Stimulated activated CD4-positive, alpha-beta T cell treated with anti-CD3 and anti-CD28 coated beads, Interleukin-4, amount 100 ng/mL, for 4 hours (primary cell): ENCODE measurements around the gene TRAF7.
A peak's percentile ranks its signal among the peaks of the same experiment; 100 is the strongest.

Experiments
- DNase-seq, 2 experiments: peaks; one replicate each; pipeline ENCODE4 v3.0.0-alpha.2; 2020

Gene TRAF7

DNA sequence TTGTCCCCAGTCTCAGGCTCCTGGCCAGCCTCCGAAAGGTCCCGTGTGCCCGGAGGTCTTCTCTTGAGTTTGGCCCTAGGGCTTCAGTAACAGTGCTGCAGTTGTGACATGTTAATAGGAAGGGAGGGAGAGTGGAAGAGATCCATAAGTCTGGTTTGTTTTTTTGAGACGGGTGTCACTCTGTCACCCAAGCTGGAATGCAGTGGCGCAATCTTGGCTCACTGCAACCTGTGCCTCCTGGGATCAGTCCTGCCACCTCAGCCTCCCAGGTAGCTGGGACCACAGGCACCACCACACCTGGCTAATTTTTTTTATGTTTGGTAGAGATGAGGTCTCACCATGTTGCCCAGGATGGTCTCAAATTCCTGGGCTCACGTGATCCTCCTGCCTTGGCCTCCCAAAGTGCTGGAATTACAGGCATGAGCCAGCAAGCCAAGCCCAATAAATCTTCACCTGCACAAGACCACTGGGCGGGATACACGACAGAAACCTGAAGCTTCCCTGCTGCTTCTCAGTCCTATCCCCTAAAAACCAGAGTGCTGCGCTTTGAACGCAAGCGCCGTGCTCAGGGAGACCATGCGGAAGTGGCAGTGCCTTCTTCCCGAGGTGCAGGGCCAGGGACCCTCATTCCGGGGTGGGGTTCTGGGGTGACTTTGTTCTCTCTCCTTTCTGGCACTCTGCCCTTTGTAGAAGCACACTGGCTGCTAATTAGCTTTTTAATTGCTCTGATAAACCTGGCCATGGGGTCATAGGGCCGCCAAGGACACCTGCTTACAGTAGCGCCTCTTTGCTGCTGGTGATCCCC lies 10.9 kb downstream of the TRAF7 start:
- DNase-seq: no peak

DNA sequence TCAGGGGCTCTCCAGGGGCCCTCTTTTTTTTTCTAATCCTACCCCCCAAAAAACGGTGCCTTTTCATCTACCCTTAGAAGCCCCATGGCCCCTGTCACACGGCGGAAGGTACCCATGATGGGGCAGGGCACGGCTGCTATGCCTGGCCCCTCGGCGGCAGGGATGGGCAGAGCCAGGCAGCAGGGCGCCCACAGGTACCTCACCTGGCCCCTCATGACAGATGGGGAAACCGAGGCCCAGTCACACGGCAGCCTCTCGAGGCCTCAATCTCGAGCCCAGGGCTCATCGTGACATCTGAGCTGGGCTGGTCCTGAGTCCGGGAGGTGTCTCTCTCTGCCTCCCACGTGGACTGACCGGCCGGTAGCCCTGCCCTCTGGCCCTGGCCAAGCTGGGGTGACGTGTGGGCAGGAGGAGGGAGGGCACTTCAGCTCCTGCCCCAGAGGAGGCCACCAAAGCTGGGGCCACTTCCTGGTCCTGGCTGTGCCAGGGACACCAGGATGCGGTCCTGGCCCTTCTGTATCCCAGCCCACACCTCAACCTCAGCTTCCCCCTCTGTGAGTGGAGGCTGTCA lies 11.6 kb downstream of the TRAF7 start:
- no peak for DNase-seq

DNA sequence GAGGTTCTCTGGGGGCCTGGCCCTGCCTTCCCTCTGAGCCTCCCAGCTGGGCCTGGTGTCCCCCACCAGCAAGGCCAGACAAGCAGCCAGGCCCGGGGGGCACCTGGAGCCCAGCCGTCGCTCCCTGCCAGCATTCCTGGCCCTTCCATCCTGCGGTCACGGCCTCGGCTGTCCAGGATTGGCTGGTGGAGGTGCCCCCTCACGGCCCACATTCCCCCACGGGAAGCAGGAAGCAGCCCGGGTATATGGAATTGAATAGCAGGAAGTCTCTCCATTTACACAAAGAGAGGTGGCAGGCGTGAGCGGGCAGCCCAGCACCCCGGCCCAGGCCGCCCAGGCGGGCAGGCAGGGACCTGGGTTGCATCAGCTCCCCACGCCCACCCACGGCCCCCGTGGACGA lies 14.5 kb downstream of the TRAF7 start:
- DNase-seq: no peak

DNA sequence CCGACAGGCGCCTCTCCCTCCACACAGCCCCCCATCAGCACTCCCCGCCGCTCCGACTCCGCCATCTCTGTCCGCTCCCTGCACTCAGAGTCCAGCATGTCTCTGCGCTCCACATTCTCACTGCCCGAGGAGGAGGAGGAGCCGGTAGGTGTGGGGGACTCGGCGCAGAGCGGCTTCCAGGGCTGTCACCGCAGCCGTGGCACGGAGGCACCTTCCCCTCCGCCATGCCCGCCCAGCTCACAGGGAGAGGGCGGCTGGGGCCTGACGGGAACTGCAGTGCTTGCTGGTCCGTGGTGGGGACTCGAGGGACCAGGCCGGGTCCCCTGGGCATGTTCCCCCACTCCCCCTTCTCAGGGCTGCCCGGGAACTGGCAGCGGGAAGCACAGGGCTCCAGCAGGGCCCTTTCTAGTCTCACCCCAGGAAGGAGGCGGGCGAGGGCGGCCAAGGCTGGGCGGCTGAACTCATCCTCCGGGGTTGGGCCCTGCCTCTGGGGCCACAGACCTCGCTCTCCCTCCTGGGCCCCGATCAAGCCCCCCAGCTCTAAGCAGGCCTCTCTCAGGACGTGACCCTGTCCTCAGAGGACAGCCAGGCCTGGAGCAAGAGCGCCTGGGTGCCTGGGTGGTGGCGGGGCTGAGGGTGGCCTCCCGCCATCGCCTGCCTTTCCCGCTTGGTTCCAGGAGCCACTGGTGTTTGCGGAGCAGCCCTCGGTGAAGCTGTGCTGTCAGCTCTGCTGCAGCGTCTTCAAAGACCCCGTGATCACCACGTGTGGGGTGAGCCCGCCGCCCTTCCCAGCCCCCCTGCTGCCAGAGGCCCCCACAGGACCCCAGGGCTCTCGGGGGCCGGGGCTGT lies 15.2 kb downstream of the TRAF7 start:
- DNase-seq: no peak

DNA sequence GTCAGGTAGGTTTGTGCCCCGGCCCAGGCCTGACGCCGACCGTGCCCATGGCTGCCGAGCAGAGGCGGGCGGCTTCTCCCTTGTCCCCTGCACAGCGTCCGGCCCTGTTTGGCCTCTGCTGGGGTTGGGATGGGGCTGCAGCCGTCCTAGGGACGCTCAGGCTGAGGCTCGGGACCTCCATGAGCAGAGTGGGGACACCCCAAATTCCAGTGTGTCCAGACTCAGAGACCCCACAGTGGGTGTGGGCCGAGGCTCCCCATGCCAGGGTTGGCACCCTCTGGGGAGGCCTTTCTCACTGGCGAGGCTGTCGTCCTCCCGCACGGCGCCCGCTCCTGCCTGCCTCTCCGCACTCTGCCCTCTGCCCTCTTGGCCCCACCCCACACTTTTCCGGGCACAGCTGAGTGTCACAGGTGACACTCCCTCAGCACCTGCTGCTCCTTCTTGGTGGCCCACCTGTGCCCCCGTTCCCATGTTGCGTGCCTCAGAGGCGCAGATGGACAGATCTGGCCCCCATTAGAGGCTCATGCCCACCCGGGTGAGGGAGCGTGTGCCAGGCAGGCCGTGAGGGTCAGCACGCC lies 16.1 kb downstream of the TRAF7 start:
- DNase-seq: no peak

DNA sequence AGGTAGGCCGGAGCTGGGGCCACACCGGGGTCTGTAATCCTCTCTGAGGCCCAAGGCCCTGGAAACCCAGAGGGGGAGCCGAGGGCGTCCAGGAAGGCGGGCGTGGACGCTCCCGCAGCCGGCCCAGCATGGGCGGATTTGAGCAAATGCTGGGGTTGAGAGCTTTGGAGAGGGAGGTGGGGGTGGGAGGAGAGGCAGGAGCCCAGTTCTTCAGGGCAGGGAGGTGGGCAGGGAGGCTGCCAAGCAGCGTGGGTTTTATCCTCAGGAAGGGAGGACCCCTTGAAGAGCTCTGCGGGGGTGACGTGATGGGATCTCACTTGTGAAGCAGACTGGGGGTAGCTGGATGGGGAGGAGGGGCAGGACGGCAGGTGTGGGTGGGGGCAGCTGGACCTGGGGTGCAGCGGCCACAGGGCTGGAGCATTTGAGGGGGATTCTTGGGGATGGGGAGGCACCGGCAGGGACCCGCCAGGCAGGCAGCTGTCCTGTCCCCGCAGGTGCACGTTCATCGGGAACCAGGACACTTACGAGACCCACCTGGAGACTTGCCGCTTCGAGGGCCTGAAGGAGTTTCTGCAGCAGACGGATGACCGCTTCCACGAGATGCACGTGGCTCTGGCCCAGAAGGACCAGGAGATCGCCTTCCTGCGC lies 17.2 kb downstream of the TRAF7 start:
- DNase-seq: no peak

DNA sequence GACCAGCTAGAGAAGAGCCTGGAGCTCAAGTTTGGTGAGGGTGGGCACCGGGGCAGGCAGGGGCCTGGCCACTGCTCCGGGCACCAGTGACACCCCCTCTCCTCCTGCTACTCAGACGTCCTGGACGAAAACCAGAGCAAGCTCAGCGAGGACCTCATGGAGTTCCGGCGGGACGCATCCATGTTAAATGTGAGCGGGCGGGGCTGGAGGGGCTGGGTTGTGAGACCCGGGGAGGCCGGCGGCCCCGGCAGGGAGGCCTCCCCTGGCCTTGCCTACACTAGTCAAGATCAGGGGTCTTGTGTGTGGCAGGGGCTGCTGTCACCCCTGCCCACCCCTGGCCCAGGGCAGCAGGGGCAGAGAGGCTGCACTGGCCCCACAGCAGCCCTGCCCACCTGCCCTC lies 17.8 kb downstream of the TRAF7 start:
- DNase-seq: no peak

DNA sequence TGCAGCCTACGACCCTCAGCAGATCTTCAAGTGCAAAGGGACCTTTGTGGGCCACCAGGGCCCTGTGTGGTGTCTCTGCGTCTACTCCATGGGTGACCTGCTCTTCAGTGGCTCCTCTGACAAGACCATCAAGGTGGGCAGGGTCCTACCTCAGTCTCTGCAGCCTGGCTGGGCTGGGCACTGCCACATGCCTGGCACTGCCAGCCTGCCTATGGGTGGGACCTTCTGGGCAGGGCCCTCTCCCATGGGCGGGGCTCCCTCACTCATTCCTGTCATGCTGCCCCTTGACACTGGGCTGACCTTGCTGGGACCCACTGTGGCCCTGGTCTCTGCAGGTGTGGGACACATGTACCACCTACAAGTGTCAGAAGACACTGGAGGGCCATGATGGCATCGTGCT lies 18.3 kb downstream of the TRAF7 start:
- DNase-seq: no peak

DNA sequence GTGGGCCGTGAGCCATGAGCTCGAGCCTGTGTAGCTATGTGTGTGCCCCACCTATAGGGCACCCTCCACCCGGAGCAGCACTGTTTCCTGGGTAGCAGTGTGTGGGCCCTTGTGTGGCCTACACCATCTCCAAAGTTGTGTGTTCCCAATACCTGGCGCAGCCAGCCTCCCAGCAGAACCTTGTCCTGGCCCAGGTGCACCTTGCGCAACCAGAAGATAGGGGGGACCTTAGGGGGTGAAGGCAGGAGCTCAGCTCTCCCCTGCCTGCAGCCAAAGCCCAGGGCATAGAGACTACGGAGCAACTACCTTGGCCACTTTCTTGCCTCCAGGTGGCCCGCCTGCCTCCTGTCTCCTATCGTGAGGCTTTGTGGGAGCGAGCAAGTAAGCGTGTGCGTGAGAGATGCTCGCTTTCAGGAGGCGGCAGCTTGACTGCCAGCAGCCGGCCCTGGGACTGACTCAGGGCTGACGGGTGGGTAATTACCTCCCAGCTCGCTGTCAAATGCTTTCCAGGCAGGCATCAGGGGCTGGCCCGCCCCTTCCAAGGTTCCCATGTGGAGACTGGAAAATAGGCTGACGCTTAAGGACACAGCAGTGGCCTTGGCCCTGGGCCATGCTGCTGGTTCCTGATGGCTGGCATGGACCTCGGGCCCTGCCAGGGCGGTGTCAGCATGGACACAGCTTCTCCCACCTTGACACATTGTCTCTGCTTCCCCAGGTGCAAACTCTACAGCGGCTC lies 19.0 kb downstream of the TRAF7 start:
- no peak for DNase-seq

DNA sequence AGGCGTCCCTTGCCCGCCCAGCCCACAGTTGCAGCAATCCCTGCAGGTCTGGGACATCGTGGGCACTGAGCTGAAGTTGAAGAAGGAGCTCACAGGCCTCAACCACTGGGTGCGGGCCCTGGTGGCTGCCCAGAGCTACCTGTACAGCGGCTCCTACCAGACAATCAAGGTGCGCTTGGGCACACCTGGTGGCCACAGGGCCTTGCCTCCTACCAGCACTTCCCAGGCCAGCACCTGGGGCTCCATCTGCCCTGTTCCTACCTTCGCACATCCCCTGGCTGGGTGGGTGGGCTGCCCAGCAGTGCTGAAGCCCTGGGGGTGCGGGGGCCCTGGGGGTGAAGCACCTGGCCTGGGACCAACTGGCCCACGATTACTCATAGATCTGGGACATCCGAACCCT lies 19.9 kb downstream of the TRAF7 start:
- no peak for DNase-seq

DNA sequence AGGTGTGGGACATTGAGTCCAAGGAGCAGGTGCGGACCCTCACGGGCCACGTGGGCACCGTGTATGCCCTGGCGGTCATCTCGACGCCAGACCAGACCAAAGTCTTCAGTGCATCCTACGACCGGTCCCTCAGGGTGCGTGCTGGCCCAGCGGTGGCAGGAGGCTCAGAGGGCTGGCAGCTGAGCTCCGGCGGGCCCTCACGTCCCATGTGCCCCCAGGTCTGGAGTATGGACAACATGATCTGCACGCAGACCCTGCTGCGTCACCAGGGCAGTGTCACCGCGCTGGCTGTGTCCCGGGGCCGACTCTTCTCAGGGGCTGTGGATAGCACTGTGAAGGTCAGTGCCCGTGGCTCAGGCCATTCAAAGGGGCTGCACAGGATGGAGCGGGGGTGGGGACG lies 20.5 kb downstream of the TRAF7 start:
- DNase-seq: no peak

DNA sequence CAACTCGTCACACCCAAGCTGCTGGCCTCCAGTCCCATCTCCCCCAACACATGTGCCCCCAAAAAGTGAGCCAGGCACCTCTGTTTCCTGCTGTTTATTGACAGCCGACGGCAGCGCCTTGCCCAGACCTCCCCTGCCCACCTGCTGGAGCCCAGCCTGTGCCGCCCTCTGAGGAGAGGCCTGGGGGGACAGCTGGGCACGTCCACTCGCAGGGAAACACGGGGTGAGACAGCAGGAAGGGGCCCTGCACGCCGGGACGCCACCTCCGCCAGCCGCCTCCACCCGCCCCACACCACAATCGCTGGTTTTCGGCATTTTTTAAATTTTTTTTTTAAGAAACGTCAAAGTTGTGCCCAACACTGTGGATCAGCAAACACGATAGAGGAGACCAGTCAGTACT lies 21.5 kb downstream of the TRAF7 start:
- no peak for DNase-seq

DNA sequence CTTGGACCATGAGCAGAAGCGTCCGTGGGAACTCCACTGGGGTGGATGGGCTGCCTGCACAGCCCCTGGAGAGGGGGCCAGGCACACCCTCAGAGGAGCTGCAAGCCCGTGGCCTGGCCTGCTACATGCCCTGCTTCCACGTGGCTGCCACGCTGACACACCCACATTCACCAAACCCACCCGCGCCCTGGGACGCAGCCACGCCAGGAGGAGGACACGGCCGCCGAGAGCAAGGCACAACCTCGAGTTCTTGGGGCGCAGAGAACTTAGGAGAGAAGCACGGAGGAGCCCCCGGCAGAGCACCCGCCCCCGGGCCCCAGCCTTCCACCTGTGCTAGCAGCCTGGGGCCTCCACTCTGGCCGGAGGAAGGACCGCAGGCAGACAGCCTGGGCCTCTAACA lies 22.0 kb downstream of the TRAF7 start:
- no peak for DNase-seq

DNA sequence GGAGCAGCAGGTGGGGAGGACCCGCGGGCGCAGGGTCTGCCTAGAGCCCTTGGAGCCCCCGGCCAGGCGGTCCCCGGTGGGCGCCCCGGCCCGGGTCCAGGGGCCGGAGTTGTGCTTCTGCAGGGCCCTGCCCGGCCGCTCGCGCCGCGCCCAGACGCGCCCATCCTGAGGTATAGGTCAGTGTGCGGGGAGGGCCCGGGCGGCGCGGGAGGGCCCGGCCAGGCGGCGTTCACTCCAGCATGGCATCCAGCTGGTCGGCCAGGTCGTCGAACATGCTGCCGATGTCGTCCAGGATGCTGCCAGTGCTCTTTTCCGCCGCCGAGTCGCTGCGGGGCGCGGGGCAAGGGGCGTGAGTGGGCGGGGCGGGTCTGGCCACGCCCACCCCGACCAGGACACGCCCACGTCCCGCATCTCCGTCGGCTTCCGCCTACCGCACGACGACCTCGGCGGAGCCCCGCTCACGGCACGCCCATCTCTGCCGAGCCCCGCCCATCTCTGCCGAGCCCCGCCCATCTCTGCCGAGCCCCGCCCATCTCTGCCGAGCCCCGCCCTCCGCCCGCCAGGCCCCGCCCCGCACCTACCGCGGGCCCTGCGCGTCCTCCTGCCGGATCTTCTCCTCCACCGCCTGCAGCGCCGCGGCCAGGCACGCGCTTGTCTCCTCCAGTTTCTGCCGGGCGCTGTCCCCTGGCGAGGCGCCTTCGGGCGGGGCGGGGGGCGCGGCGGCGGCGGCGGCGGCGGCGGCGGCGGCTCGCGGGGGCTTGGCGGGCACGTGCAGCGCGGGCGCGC lies 22.9 kb downstream of the TRAF7 start:
- DNase-seq: peak in 1 of 2 experiments; percentile 35

DNA sequence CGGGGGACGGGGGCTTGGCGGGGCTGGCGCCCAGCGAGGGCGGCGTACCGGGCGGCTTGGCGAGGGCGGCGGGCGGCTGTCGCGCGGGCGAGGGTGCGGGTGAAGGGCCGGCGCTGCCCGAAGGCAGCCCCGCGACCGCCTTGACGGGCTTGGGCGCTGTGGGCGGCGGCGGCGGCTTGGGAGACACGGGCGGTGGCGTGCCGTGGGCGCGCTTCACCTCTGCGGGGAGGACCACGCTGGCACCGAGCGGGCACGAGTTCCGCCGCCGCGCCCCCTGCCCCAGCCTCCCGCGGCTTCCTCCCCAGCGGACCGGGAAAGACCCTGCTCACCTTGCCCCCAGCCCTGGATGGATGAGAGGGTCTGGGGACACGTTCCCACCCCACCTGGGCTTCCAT lies 23.5 kb downstream of the TRAF7 start:
- no peak for DNase-seq

DNA sequence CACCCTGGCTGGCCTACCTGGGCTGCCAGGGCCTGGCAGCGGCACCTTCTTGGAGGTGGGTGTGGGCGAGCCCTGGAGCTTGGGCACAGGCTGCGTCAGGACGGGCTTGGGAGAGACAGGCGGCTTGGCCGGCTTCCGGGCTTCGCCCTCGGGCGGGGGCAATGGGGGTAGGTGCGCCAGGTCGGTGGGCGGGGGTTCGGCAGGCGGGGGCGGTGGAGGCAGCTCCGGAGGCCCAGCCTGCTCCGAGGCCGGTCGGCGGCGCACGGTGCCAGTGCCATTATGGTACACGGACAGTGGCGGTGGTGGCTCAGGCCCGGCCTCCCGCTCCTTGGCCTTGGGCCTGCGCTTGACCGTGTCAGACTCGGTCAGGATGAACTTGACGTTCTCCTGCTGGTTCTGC lies 24.0 kb downstream of the TRAF7 start:
- DNase-seq: no peak

DNA sequence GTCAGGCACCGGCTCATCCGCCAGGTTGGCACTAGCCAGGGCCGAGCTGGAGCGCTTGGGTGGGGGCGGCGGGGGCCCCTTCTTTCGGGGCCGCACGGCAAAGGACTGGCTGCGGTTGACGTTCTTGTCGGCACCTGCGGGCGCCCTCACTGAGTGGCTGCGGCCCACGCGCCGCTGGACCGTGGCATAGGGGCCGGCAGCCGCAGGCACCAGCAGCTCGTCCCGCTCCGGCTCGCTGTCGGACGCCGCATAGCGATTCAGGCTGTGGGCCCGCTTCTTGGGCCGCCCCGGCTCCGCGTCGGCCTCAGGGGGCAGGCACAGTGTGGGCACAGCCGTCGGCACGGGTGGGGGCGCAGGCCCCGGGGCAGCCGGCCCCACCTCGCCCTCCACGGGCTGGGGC lies 24.9 kb downstream of the TRAF7 start:
- no peak for DNase-seq

DNA sequence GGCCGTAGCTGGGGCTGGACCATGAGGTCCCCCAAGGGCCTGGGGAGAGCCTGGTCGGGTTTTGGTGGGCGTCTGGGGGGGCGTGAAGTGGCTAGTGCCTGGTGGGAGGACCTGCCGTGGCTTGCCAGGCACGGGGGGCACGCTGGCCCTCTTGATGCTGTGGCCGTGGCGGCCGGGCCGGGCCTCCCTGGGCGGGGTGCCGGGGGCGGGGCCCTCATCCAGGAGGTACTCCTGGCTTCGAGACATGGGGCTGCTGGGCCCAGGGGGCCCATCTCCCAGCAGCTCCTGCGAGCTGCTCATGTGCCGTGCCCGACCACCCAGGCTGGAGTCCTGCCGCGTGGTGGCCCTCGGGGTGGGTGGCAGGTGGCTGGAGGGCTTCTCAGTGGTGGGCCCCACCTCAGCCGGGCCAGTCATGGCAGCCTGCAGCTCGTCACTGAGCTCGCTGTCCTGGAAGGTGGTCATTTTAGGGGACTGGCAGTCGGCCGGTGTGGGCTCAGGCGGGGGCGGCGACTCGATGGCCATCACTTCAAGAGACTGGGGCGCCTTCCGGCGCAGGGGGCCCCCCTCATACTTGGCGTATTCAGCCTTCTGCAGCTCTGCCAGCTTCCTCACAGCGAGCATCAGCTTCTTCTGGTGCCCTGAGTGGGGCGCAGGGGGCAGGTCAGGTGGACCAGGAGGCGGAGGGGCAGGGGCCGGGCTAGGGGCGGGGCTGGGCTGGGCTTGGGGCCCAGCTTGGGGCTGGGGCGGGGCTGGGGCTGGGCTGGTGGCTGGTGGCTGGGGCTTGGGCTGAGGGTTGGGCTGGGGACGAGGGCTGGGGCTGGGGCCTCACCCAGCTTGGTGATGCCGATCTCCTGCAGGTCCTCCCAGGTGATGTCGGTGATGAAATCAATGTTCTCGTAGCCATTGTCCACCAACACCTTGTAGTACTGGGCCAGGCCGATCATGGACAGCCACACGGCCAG lies 25.7 kb downstream of the TRAF7 start:
- no peak for DNase-seq

DNA sequence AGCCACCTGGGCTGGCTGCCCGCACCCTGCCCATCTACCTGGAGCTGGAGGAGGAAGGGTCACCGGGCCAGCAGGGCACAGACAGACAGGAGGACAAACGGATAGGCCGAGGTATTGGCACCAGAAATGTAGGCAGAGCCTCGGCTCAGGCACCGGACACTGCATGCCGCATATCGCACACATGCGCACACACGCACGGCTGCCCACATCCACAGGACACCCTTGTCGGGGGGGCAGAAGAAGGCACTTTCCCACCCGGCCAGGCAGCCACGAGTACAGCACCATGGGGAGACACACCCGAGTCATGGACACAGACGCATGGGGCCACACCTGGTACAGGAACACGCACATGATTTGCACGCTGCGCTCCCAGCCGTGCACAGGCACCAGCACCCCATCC lies 26.4 kb downstream of the TRAF7 start:
- no peak for DNase-seq

DNA sequence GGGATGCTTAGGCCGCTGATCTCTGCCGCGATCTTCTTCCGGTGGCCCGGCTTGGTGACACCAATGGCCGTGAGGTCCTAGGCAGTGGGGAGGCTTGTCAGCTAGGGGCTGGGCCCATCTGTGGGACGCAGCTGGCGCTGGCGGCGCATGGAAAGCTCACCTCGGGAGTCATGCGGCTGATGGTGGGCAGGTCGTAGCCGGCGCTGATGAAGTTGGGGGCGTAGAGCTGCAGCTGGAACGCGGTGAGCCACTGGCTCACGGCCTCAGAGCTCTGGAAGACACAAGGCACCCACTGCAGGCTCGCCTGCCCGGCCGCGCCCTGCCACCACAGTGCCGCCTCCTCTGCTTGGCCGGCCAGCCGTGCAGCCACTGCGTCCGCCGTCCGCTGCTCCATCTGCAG lies 28.1 kb downstream of the TRAF7 start:
- no peak for DNase-seq
